Endothelial cell (in vitro differentiated cells): ENCODE data around the gene CAPZA1. TPM values are rescaled to one million over a fixed set of nuclear protein-coding genes. Genes with fewer than 3 reads are reported as not detected.
A peak's percentile ranks its signal among the peaks of the same experiment; 100 is the strongest.

Experiments
- DNase-seq: peaks from one replicate; pipeline ENCODE4 v3.0.0; 2021; ENCODE audit warnings: low spot score
- H3K27ac Mint-ChIP-seq: one replicate; pipeline ENCODE4 v1.8.0; 2021; ENCODE audit warnings: mixed read lengths, inconsistent platforms; ENCODE audit not compliant: unreplicated experiment
- H3K27me3 Mint-ChIP-seq: one replicate; pipeline ENCODE4 v1.8.0; 2021; ENCODE audit warnings: mild to moderate bottlenecking, moderate library complexity, mixed read lengths, inconsistent platforms; ENCODE audit not compliant: unreplicated experiment
- H3K36me3 Mint-ChIP-seq: one replicate; pipeline ENCODE4 v1.8.0; 2021; ENCODE audit warnings: mild to moderate bottlenecking, low read depth, mixed read lengths, inconsistent platforms; ENCODE audit not compliant: unreplicated experiment
- H3K4me1 Mint-ChIP-seq: one replicate; pipeline ENCODE4 v1.8.0; 2021; ENCODE audit warnings: mild to moderate bottlenecking, mixed read lengths, inconsistent platforms; ENCODE audit not compliant: unreplicated experiment
- H3K4me3 Mint-ChIP-seq: one replicate; pipeline ENCODE4 v1.8.0; 2021; ENCODE audit warnings: mild to moderate bottlenecking, mixed read lengths, inconsistent platforms; ENCODE audit not compliant: unreplicated experiment
- H3K9me3 Mint-ChIP-seq: one replicate; pipeline ENCODE4 v1.8.0; 2021; ENCODE audit warnings: mixed read lengths, inconsistent platforms; ENCODE audit not compliant: unreplicated experiment
- total RNA-seq: library from RNA; stranded (reverse); fragmentation: NEBNext Ultra II Directional; extraction: Animal tissue kit (Norgen Biotek cat#: 25700); gene quantifications from one replicate; pipeline ENCODE4 v1.2.1, GENCODE V29; 2021; ENCODE audit not compliant: unreplicated experiment
- TF ChIP-seq, protein P1 (sequence below): fragments of 200-600 bp; sonication (generic); IDR thresholded peaks from one replicate; pipeline ENCODE4 v1.5.0; 2021; ENCODE audit warnings: antibody characterized with exemption; ENCODE audit not compliant: unreplicated experiment

The CAPZA1 gene
- total RNA-seq, 1 donor from 2014 or later, result 137 TPM

- Mint-ChIP-seq H3K4me1 (peaks cover 3% of the 10 kb centered on the region), H3K27me3 (peaks cover 2% of the 10 kb centered on the region), H3K9me3 (no peaks in the 10 kb centered on the region), H3K36me3 (peaks cover 13% of the 10 kb centered on the region), H3K4me3 (no peak overlapping the region), H3K27ac (no peak overlapping the region)
- DNase-seq, result no peak
- TF ChIP-seq, protein P1, sequence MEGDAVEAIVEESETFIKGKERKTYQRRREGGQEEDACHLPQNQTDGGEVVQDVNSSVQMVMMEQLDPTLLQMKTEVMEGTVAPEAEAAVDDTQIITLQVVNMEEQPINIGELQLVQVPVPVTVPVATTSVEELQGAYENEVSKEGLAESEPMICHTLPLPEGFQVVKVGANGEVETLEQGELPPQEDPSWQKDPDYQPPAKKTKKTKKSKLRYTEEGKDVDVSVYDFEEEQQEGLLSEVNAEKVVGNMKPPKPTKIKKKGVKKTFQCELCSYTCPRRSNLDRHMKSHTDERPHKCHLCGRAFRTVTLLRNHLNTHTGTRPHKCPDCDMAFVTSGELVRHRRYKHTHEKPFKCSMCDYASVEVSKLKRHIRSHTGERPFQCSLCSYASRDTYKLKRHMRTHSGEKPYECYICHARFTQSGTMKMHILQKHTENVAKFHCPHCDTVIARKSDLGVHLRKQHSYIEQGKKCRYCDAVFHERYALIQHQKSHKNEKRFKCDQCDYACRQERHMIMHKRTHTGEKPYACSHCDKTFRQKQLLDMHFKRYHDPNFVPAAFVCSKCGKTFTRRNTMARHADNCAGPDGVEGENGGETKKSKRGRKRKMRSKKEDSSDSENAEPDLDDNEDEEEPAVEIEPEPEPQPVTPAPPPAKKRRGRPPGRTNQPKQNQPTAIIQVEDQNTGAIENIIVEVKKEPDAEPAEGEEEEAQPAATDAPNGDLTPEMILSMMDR, result no peak
Observed at GRCh38 chr1:112685913-112686312, 66.3 kb downstream of the CAPZA1 start.

DNA sequence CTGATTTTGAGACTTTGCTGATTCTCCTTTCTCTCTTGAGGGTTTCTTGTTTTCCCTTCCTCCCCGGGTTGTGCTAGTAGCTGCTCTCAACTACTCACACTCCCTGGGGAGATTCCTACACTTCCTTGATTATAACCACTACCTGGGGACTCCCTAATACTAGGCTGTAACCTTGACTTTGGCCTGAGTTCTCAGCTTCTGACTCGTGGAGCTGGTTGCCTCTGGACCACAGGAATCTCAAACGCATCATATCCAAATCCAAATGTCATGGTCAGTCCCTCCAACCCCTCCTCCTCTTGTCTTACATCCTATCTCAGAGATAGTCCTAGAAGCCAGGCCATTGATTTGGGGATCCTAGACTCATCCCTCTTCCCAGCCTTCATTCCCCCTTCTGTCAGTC is 66.8 kb downstream of the CAPZA1 start:
- peaks cover 3% of the 10 kb centered on the region for H3K4me1 Mint-ChIP-seq
- H3K27me3 Mint-ChIP-seq, result peaks cover 2% of the 10 kb centered on the region
- peaks cover 13% of the 10 kb centered on the region for H3K36me3 Mint-ChIP-seq
- no peak overlapping the region for H3K4me3 Mint-ChIP-seq
- no peak for DNase-seq
- H3K27ac Mint-ChIP-seq, result no peak overlapping the region
- TF ChIP-seq, protein P1, result no peak
- no peaks in the 10 kb centered on the region for H3K9me3 Mint-ChIP-seq

DNA sequence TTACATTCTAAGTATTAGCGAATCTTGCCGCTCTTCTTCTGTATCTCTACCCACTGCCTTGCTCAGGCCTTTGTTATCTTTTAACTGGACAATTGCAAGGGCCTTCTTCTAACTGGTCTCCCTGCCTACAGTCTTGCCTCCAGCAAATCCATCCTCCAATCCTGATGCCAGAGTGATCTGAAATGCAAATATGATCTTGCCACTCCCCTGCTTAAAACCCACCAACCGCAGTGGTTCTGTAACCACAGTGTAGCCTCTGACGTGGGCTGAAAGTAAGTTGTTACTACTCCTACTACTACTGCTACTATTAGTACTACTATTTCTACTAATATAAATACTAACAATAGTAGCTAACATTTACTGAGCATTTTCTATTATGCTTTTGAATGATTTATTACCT is 67.2 kb downstream of the CAPZA1 start:
- H3K36me3 Mint-ChIP-seq, result peaks cover 13% of the 10 kb centered on the region
- no peak overlapping the region for H3K4me3 Mint-ChIP-seq
- no peaks in the 10 kb centered on the region for H3K9me3 Mint-ChIP-seq
- no peak overlapping the region for H3K27ac Mint-ChIP-seq
- TF ChIP-seq, protein P1, result no peak
- no peak for DNase-seq
- peaks cover 2% of the 10 kb centered on the region for H3K27me3 Mint-ChIP-seq
- H3K4me1 Mint-ChIP-seq, result peaks cover 3% of the 10 kb centered on the region

DNA sequence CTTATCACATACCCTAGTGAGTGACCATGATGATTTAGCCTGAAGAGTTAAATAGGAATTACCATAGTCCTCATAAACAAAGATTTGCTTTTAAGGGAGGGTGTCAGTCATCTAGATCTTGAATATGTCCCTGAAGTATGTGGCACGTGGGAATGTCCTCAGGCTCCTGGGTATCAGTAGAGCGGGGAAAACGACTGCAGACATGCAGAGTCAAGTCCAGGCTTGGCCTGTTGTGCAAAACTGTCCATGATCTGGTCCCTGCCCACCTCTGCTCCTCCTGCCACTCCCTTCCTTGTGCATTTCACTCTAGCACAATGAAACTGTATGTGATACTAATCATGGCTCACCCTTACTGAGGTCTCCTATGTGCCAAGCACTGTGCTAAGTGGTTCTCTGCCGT is 67.7 kb downstream of the CAPZA1 start:
- Mint-ChIP-seq H3K27me3 (peaks cover 2% of the 10 kb centered on the region), H3K4me3 (no peak overlapping the region)
- no peak for DNase-seq

GRCh38 chr1:112687785-112688496 is 68.3 kb downstream of the CAPZA1 start:
- Mint-ChIP-seq H3K27ac (no peak overlapping the region), H3K36me3 (peaks cover 14% of the 10 kb centered on the region), H3K9me3 (no peaks in the 10 kb centered on the region), H3K27me3 (peaks cover 2% of the 10 kb centered on the region), H3K4me3 (peak overlapping the region; percentile 3), H3K4me1 (peaks cover 3% of the 10 kb centered on the region)
- DNase-seq, result no peak
- TF ChIP-seq, protein P1, result no peak

More for the DNA sequence above, 67.7 kb downstream of the CAPZA1 start:
- peaks cover 3% of the 10 kb centered on the region for H3K4me1 Mint-ChIP-seq
- TF ChIP-seq, protein P1, result no peak
- H3K9me3 Mint-ChIP-seq, result no peaks in the 10 kb centered on the region
- peaks cover 13% of the 10 kb centered on the region for H3K36me3 Mint-ChIP-seq
- H3K27ac Mint-ChIP-seq, result no peak overlapping the region
